IMR-90 (cell line): ENCODE measurements around the gene SRPX2.

Experiments used
- MAZ ChIP-seq: IDR thresholded peaks from 2 replicates; pipeline ENCODE4 v1.6.1; 2012; ENCODE audit warnings: low read depth, mild to moderate bottlenecking, low read length, improper control_type of control experiment, moderate library complexity, borderline replicate concordance
- POLR2A ChIP-seq: IDR thresholded peaks from 2 replicates; pipeline ENCODE4 v1.6.1; 2012; ENCODE audit warnings: mild to moderate bottlenecking, low read depth, low read length
- TF ChIP-seq, protein P1 (sequence below): conservative IDR thresholded peaks from 2 replicates; pipeline ENCODE4 v1.5.1; 2012; ENCODE audit warnings: mild to moderate bottlenecking, low read depth, low read length, improper control_type of control experiment

DNA sequence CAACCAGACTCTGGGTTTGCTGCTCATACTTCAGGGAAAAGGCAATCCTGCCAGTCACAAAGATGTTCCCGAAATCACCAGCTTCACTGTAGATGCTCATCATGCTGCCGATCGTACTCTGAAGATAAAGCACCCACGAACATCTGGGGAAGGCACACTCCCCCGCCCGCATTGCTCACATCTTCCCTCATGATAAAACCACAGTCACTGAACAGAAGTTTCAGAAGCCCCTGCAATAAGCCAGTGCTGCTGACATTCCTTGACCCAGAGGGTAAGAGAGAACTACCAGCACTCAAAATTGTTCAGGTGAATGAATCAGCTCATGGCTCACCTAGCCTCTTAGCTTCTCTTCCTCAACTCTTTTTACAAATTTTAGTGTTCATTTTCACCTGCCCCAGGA is 43.1 kb downstream of the SRPX2 start:
- no peak for TF ChIP-seq POLR2A
- TF ChIP-seq, protein P1, sequence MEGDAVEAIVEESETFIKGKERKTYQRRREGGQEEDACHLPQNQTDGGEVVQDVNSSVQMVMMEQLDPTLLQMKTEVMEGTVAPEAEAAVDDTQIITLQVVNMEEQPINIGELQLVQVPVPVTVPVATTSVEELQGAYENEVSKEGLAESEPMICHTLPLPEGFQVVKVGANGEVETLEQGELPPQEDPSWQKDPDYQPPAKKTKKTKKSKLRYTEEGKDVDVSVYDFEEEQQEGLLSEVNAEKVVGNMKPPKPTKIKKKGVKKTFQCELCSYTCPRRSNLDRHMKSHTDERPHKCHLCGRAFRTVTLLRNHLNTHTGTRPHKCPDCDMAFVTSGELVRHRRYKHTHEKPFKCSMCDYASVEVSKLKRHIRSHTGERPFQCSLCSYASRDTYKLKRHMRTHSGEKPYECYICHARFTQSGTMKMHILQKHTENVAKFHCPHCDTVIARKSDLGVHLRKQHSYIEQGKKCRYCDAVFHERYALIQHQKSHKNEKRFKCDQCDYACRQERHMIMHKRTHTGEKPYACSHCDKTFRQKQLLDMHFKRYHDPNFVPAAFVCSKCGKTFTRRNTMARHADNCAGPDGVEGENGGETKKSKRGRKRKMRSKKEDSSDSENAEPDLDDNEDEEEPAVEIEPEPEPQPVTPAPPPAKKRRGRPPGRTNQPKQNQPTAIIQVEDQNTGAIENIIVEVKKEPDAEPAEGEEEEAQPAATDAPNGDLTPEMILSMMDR: no peak
- TF ChIP-seq MAZ: no peak
